ENCODE data around the gene RPAIN. TPM values are rescaled to one million over a fixed set of nuclear protein-coding genes. Genes with fewer than 3 reads are reported as not detected.

RPAIN gene
- total and polyA plus RNA-seq, 2 of the 8 experiments (the other 6 are each of a cell fraction or from before 2014, with no cell fraction given), result 54.5 to 57.7 TPM

GRCh38 chr17:5373112-5373511 is 46.9 kb upstream of the RPAIN start (continued):
- TF ChIP-seq CHD7 (IDR thresholded peaks at IDR 0.05; ENCODE audit: insufficient replicate concordance, low read length), result no peak
- no peak for TF ChIP-seq USF2 (IDR thresholded peaks at IDR 0.05; ENCODE audit: low read length)
- TF ChIP-seq SP1 (IDR thresholded peaks at IDR 0.05; ENCODE audit: low read depth, low read length), result no peak
- no peak for TF ChIP-seq ATF3 (IDR thresholded peaks at IDR 0.05; ENCODE audit: insufficient read depth, low read depth, low read length)
- no peak for TF ChIP-seq GABPA (IDR thresholded peaks at IDR 0.05; ENCODE audit: borderline replicate concordance, insufficient read depth, low read length)
- no peak for TF ChIP-seq ZNF274 (IDR thresholded peaks at IDR 0.05; ENCODE audit: borderline replicate concordance, extremely low read depth, low read length)
- TF ChIP-seq TAF1 (IDR thresholded peaks at IDR 0.05; ENCODE audit: low read depth, low read length), result no peak
- no peak for TF ChIP-seq CEBPB (IDR thresholded peaks at IDR 0.05; ENCODE audit: low read depth, low read length)

Measured in H1 (cell line).